SK-N-SH (cell line): ENCODE measurements around the gene MEGF10. TPM values are rescaled to one million over a fixed set of nuclear protein-coding genes. Genes with fewer than 3 reads are reported as not detected.

Experiments used
- CTCF ChIA-PET: fragments of 300-600, 350-600 bp; formaldehyde crosslinking; extraction: SDS; loops from one replicate; lab custom pipeline; 2021; lab: Yijun Ruan, JAX
- POLR2A ChIA-PET: fragments of 350-600 bp; sonication (Branson Sonifier 250); formaldehyde crosslinking; extraction: SDS; loops from one replicate; lab custom pipeline; 2020; ENCODE audit warnings: antibody characterized with exemption, inconsistent platforms; lab: Yijun Ruan, JAX
- DNase-seq: peaks from one replicate; pipeline ENCODE4 v3.0.0; 2012
- H2AFZ ChIP-seq: fragments of 200-600 bp; sonication (generic); 2 replicates; pipeline ENCODE4 v1.8.1; 2016; ENCODE audit warnings: antibody characterized with exemption, mild to moderate bottlenecking, low read depth
- H3F3A ChIP-seq: fragments of 200-600 bp; sonication (generic); replicated peaks from 2 replicates; pipeline ENCODE3; 2016; ENCODE audit warnings: antibody characterized with exemption, mild to moderate bottlenecking; ENCODE audit not compliant: insufficient read depth
- H3K27ac ChIP-seq, 2 experiments: fragments of 200-500 bp in 1 of 2; fragments of 200-600 bp in 1 of 2; sonication (Bioruptor generic) in 1 of 2; sonication (generic), shearing (Covaris generic) in 1 of 2; 2 replicates each; pipeline versions ENCODE4 v1.5.1 to v1.6.1; 2014 to 2016; ENCODE audit warnings: low read depth in 2 of 2, inconsistent platforms in 1 of 2, low read length in 1 of 2, mild to moderate bottlenecking in 1 of 2, mixed read lengths in 1 of 2
- H3K27me3 ChIP-seq: fragments of 200-600 bp; sonication (generic), shearing (Covaris generic); 2 replicates; pipeline ENCODE4 v1.6.1; 2016; ENCODE audit warnings: mixed run types; ENCODE audit not compliant: insufficient read depth
- H3K36me3 ChIP-seq, 2 experiments: fragments of 200-500 bp in 1 of 2; fragments of 200-600 bp in 1 of 2; sonication (Bioruptor generic) in 1 of 2; sonication (generic) in 1 of 2; replicated peaks in 1 of 2; 2 replicates each; pipeline versions ENCODE3 to v1.5.1; 2014 to 2016; ENCODE audit warnings: low read length in 1 of 2, mild to moderate bottlenecking in 1 of 2; ENCODE audit not compliant: insufficient read depth in 2 of 2, control insufficient read depth in 1 of 2
- H3K4me1 ChIP-seq, 2 experiments: fragments of 200-500 bp in 1 of 2; fragments of 200-600 bp in 1 of 2; sonication (Bioruptor generic) in 1 of 2; sonication (generic), shearing (Covaris generic) in 1 of 2; 2 replicates each; pipeline versions ENCODE4 v1.5.1 to v1.6.1; 2014 to 2016; ENCODE audit warnings: low read depth in 1 of 2, low read length in 1 of 2, mixed run types in 1 of 2; ENCODE audit not compliant: insufficient read depth in 2 of 2, control insufficient read depth in 1 of 2
- H3K4me2 ChIP-seq: fragments of 200-600 bp; sonication (generic), shearing (Covaris generic); 2 replicates; pipeline ENCODE4 v1.6.1; 2017; ENCODE audit warnings: mixed run types
- H3K4me3 ChIP-seq, 2 experiments: fragments of 200-500 bp in 1 of 2; fragments of 200-600 bp in 1 of 2; sonication (Bioruptor generic) in 1 of 2; sonication (generic), shearing (Covaris generic) in 1 of 2; 2 replicates each; pipeline versions ENCODE4 v1.5.1 to v1.8.1; 2014 to 2016; ENCODE audit warnings: low read depth in 2 of 2, inconsistent platforms in 1 of 2, low read length in 1 of 2, mild to moderate bottlenecking in 1 of 2, mixed read lengths in 1 of 2, moderate library complexity in 1 of 2
- H3K79me2 ChIP-seq: fragments of 200-600 bp; sonication (generic); 2 replicates; pipeline ENCODE4 v1.8.1; 2017; ENCODE audit warnings: mild to moderate bottlenecking; ENCODE audit not compliant: insufficient read depth
- H3K9ac ChIP-seq: fragments of 200-600 bp; sonication (generic); 2 replicates; pipeline ENCODE4 v1.6.1; 2017; ENCODE audit warnings: mixed run types
- H3K9me2 ChIP-seq: fragments of 200-600 bp; sonication (generic); 2 replicates; pipeline ENCODE4 v1.6.1; 2017; ENCODE audit warnings: mixed run types
- H3K9me3 ChIP-seq: fragments of 200-600 bp; sonication (generic); 2 replicates; pipeline ENCODE4 v1.6.1; 2017; ENCODE audit warnings: mixed run types, mild to moderate bottlenecking, moderate library complexity
- H4K20me1 ChIP-seq: fragments of 200-600 bp; sonication (generic); 2 replicates; pipeline ENCODE4 v1.6.1; 2017; ENCODE audit warnings: mild to moderate bottlenecking, mixed run types; ENCODE audit not compliant: insufficient read depth
- FOSL2 ChIP-seq: IDR thresholded peaks from 2 replicates; pipeline ENCODE4 v1.4.0; 2012; ENCODE audit warnings: low read depth, mild to moderate bottlenecking, moderate library complexity, borderline replicate concordance
- JUND ChIP-seq: IDR thresholded peaks from 2 replicates; pipeline ENCODE4 v1.4.0; 2012
- NFIC ChIP-seq: IDR thresholded peaks from 2 replicates; pipeline ENCODE4 v1.4.0; 2012; ENCODE audit warnings: borderline replicate concordance
- NRF1 ChIP-seq: IDR thresholded peaks from 2 replicates; pipeline ENCODE4 v1.6.1; 2012; ENCODE audit warnings: low read depth, mild to moderate bottlenecking, low read length
- PBX3 ChIP-seq: IDR thresholded peaks from 2 replicates; pipeline ENCODE4; 2012
- POLR2AphosphoS5 ChIP-seq: IDR thresholded peaks from 2 replicates; pipeline ENCODE4 v1.6.1; 2012; ENCODE audit warnings: low read depth, low read length
- RAD21 ChIP-seq: IDR thresholded peaks from 2 replicates; pipeline ENCODE4 v1.6.1; 2012; ENCODE audit warnings: mild to moderate bottlenecking, low read length
- REST ChIP-seq: IDR thresholded peaks from 2 replicates; pipeline ENCODE4 v1.6.1; 2012; ENCODE audit warnings: mild to moderate bottlenecking, low read depth, low read length, moderate library complexity
- RFX5 ChIP-seq: IDR thresholded peaks from 2 replicates; pipeline ENCODE4 v1.6.1; 2012; ENCODE audit warnings: mild to moderate bottlenecking, improper control_type of control experiment, low read length
- SMC3 ChIP-seq: IDR thresholded peaks from 2 replicates; pipeline ENCODE4 v1.6.1; 2012; ENCODE audit warnings: low read depth, low read length, improper control_type of control experiment
- TAF1 ChIP-seq: IDR thresholded peaks from 2 replicates; pipeline ENCODE4 v1.6.1; 2012; ENCODE audit warnings: low read depth, mild to moderate bottlenecking, low read length, moderate library complexity, borderline replicate concordance
- YY1 ChIP-seq: IDR thresholded peaks from 2 replicates; pipeline ENCODE4 v1.4.0; 2012; ENCODE audit warnings: low read depth, mild to moderate bottlenecking
- ZBTB33 ChIP-seq: IDR thresholded peaks from 2 replicates; pipeline ENCODE4 v1.4.0; 2012; ENCODE audit warnings: low read depth, borderline replicate concordance
- WGBS: methylation state at CpG from one replicate; pipeline ENCODE4 v1.1.6; 2017; ENCODE audit warnings: low lambda C conversion rate; 5-methylcytosine and 5-hydroxymethylcytosine counted together
- polyA plus RNA-seq, 3 experiments: library from polyadenylated mRNA; depleted of rRNA; stranded (reverse); fragments of >200 nt; gene quantifications; 2 replicates each; pipeline ENCODE4 v1.2.3, GENCODE V29; 2012

MEGF10 gene
- polyA plus RNA-seq, 1 of the 3 experiments (the other 2 are of a cell fraction), result 1.1 TPM

GRCh38 chr5:127446626-127447025 lies 156.0 kb downstream of the MEGF10 start:
- ChIA-PET CTCF (interaction anchor here (0.7 to 2.0 kb wide), 5 partner anchors 26 to 158 kb away, joined by 3 to 9 read pairs (median 4); partner anchors contain the start of gene MEGF10), POLR2A (no interaction called here)
- Histone ChIP-seq H3K27me3 (no peaks in the 10 kb centered on the region), H3K36me3 (no peaks in the 10 kb centered on the region), H3K79me2 (no peaks in the 10 kb centered on the region), H3K9me2 (no peaks in the 10 kb centered on the region), H3K9ac (no peak overlapping the region), H3K4me1 (peaks cover 0 to 7% of the 10 kb centered on the region in 2 experiments; a peak in 3 of 4 replicates), H3K9me3 (no peaks in the 10 kb centered on the region), H3K4me3 (peak overlapping the region in 1 of 2 experiments; percentile 30; a peak in 1 of 4 replicates), H4K20me1 (no peaks in the 10 kb centered on the region), H3K4me2 (no peak overlapping the region), H3K27ac (no peak overlapping the region), H2AFZ (peak overlapping the region; percentile 67), H3F3A (peaks cover 4% of the 10 kb centered on the region)
- no peak for TF ChIP-seq ZBTB33
- WGBS, result 90% methylated on average over 2 of the region's 2 CpGs
- no peak for DNase-seq

GRCh38 chr5:127447827-127448226 lies 157.2 kb downstream of the MEGF10 start:
- Histone ChIP-seq H4K20me1 (no peaks in the 10 kb centered on the region), H3F3A (peaks cover 4% of the 10 kb centered on the region), H3K27me3 (no peaks in the 10 kb centered on the region), H3K36me3 (no peaks in the 10 kb centered on the region), H3K4me2 (peak overlapping the region; percentile 31; the same call in 1 of the 2 replicates), H3K9me3 (no peaks in the 10 kb centered on the region), H3K79me2 (no peaks in the 10 kb centered on the region), H3K9me2 (no peaks in the 10 kb centered on the region), H3K9ac (peak overlapping the region; percentile 34; the same call in 1 of the 2 replicates), H3K27ac (peak overlapping the region in 1 of 2 experiments; percentile 77; a peak in 2 of 4 replicates), H3K4me3 (no peak overlapping the region), H2AFZ (0 out of 2 replicates have a peak overlapping the region, but pooled peaks have one; percentile 67), H3K4me1 (peaks cover 0 to 7% of the 10 kb centered on the region in 2 experiments; a peak in 2 of 4 replicates)
- WGBS, result 32% methylated on average over 7 of the region's 7 CpGs
- TF ChIP-seq TAF1 (no peak), RFX5 (no peak), NFIC (no peak), POLR2AphosphoS5 (no peak), FOSL2 (peak; percentile 20; the same call in 1 of the 2 replicates), NRF1 (no peak), REST (no peak), RAD21 (no peak), JUND (0 out of 2 replicates have a peak, but pooled peaks have one; percentile 15), PBX3 (no peak), SMC3 (no peak), YY1 (no peak)
- no peak for DNase-seq
- CTCF ChIA-PET, result interaction anchor here (1.5 kb wide), 1 partner anchor 45 kb away, joined by 4 read pairs; no protein-coding TSS in a partner anchor
- POLR2A ChIA-PET, result no interaction called here
